ENCODE data around the gene RITA1. TPM values are rescaled to one million over a fixed set of nuclear protein-coding genes. Genes with fewer than 3 reads are reported as not detected.

The RITA1 gene
- total and polyA plus RNA-seq, 2 experiments from 2014 or later, result 20.0 to 40.4 TPM

DNA sequence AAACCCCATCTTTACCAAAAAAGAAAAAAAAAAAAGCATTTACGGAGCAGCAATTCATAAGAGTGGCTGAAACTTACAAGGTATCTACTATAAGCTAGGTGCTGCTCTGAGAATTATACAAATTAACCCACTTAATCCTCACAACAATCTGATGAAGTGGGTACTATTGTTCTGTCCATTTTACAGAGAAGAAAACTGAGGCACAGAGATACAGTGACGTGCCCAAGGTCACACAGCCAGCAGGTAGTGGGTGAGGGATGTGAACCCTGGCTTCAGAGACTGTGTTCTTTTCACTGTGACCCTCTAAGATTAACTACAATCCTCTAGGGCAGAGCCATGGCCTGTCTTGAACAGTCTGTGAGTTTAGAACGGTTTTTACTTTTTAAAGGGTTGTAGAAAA is 3.5 kb upstream of the RITA1 start:
- H3K36me3 ChIP-seq (ENCODE audit: insufficient read depth), result peaks cover 14% of the 10 kb centered on the region; the same call in 1 of the 2 replicates
- H3K9me3 Mint-ChIP-seq, result no peaks in the 10 kb centered on the region
- peaks cover 30% of the 10 kb centered on the region for H4K20me1 ChIP-seq (replicated peaks; ENCODE audit: insufficient read depth)
- no peak overlapping the region for H3K27ac Mint-ChIP-seq
- ATAC-seq (no peak), DNase-seq (ENCODE audit: low spot score) (no peak)
- H3K4me3 Mint-ChIP-seq, result no peak overlapping the region
- H3K4me1 Mint-ChIP-seq, result peaks cover 10% of the 10 kb centered on the region
- no peak overlapping the region for H3K27ac ChIP-seq (ENCODE audit: low read depth)
- H3K4me2 ChIP-seq, result no peak overlapping the region
- H3K9me2 ChIP-seq (ENCODE audit: insufficient read depth), result no peaks in the 10 kb centered on the region
- TF ChIP-seq NANOG (IDR thresholded peaks at IDR 0.05; ENCODE audit: borderline replicate concordance) (no peak), EZH2phosphoT487 (IDR thresholded peaks at IDR 0.05; ENCODE audit: unreplicated experiment) (no peak), ETS1 (IDR thresholded peaks at IDR 0.05) (no peak), STAT1 (IDR thresholded peaks at IDR 0.05; ENCODE audit: unreplicated experiment) (no peak), EZH2 (IDR thresholded peaks at IDR 0.05; ENCODE audit: low read depth, unreplicated experiment) (no peak), JUNB (IDR thresholded peaks at IDR 0.05; ENCODE audit: unreplicated experiment) (no peak), POLR2AphosphoS5 (IDR thresholded peaks at IDR 0.05; ENCODE audit: low read depth) (no peak), ZNF331 (CRISPR knock-in tag; IDR thresholded peaks at IDR 0.05; ENCODE audit: low read depth) (no peak), ZNF114 (CRISPR knock-in tag; IDR thresholded peaks at IDR 0.05) (no peak), CREB1 (CRISPR knock-in tag; IDR thresholded peaks at IDR 0.05; ENCODE audit: low read depth) (no peak)
- TF ChIP-seq, protein P1, sequence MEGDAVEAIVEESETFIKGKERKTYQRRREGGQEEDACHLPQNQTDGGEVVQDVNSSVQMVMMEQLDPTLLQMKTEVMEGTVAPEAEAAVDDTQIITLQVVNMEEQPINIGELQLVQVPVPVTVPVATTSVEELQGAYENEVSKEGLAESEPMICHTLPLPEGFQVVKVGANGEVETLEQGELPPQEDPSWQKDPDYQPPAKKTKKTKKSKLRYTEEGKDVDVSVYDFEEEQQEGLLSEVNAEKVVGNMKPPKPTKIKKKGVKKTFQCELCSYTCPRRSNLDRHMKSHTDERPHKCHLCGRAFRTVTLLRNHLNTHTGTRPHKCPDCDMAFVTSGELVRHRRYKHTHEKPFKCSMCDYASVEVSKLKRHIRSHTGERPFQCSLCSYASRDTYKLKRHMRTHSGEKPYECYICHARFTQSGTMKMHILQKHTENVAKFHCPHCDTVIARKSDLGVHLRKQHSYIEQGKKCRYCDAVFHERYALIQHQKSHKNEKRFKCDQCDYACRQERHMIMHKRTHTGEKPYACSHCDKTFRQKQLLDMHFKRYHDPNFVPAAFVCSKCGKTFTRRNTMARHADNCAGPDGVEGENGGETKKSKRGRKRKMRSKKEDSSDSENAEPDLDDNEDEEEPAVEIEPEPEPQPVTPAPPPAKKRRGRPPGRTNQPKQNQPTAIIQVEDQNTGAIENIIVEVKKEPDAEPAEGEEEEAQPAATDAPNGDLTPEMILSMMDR (conservative IDR thresholded peaks at IDR 0.05; ENCODE audit: low read depth in 2 of 2), result no peak
- TF ChIP-seq, protein P2, sequence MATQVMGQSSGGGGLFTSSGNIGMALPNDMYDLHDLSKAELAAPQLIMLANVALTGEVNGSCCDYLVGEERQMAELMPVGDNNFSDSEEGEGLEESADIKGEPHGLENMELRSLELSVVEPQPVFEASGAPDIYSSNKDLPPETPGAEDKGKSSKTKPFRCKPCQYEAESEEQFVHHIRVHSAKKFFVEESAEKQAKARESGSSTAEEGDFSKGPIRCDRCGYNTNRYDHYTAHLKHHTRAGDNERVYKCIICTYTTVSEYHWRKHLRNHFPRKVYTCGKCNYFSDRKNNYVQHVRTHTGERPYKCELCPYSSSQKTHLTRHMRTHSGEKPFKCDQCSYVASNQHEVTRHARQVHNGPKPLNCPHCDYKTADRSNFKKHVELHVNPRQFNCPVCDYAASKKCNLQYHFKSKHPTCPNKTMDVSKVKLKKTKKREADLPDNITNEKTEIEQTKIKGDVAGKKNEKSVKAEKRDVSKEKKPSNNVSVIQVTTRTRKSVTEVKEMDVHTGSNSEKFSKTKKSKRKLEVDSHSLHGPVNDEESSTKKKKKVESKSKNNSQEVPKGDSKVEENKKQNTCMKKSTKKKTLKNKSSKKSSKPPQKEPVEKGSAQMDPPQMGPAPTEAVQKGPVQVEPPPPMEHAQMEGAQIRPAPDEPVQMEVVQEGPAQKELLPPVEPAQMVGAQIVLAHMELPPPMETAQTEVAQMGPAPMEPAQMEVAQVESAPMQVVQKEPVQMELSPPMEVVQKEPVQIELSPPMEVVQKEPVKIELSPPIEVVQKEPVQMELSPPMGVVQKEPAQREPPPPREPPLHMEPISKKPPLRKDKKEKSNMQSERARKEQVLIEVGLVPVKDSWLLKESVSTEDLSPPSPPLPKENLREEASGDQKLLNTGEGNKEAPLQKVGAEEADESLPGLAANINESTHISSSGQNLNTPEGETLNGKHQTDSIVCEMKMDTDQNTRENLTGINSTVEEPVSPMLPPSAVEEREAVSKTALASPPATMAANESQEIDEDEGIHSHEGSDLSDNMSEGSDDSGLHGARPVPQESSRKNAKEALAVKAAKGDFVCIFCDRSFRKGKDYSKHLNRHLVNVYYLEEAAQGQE (IDR thresholded peaks at IDR 0.05; ENCODE audit: unreplicated experiment), result no peak
- TF ChIP-seq, protein P3, sequence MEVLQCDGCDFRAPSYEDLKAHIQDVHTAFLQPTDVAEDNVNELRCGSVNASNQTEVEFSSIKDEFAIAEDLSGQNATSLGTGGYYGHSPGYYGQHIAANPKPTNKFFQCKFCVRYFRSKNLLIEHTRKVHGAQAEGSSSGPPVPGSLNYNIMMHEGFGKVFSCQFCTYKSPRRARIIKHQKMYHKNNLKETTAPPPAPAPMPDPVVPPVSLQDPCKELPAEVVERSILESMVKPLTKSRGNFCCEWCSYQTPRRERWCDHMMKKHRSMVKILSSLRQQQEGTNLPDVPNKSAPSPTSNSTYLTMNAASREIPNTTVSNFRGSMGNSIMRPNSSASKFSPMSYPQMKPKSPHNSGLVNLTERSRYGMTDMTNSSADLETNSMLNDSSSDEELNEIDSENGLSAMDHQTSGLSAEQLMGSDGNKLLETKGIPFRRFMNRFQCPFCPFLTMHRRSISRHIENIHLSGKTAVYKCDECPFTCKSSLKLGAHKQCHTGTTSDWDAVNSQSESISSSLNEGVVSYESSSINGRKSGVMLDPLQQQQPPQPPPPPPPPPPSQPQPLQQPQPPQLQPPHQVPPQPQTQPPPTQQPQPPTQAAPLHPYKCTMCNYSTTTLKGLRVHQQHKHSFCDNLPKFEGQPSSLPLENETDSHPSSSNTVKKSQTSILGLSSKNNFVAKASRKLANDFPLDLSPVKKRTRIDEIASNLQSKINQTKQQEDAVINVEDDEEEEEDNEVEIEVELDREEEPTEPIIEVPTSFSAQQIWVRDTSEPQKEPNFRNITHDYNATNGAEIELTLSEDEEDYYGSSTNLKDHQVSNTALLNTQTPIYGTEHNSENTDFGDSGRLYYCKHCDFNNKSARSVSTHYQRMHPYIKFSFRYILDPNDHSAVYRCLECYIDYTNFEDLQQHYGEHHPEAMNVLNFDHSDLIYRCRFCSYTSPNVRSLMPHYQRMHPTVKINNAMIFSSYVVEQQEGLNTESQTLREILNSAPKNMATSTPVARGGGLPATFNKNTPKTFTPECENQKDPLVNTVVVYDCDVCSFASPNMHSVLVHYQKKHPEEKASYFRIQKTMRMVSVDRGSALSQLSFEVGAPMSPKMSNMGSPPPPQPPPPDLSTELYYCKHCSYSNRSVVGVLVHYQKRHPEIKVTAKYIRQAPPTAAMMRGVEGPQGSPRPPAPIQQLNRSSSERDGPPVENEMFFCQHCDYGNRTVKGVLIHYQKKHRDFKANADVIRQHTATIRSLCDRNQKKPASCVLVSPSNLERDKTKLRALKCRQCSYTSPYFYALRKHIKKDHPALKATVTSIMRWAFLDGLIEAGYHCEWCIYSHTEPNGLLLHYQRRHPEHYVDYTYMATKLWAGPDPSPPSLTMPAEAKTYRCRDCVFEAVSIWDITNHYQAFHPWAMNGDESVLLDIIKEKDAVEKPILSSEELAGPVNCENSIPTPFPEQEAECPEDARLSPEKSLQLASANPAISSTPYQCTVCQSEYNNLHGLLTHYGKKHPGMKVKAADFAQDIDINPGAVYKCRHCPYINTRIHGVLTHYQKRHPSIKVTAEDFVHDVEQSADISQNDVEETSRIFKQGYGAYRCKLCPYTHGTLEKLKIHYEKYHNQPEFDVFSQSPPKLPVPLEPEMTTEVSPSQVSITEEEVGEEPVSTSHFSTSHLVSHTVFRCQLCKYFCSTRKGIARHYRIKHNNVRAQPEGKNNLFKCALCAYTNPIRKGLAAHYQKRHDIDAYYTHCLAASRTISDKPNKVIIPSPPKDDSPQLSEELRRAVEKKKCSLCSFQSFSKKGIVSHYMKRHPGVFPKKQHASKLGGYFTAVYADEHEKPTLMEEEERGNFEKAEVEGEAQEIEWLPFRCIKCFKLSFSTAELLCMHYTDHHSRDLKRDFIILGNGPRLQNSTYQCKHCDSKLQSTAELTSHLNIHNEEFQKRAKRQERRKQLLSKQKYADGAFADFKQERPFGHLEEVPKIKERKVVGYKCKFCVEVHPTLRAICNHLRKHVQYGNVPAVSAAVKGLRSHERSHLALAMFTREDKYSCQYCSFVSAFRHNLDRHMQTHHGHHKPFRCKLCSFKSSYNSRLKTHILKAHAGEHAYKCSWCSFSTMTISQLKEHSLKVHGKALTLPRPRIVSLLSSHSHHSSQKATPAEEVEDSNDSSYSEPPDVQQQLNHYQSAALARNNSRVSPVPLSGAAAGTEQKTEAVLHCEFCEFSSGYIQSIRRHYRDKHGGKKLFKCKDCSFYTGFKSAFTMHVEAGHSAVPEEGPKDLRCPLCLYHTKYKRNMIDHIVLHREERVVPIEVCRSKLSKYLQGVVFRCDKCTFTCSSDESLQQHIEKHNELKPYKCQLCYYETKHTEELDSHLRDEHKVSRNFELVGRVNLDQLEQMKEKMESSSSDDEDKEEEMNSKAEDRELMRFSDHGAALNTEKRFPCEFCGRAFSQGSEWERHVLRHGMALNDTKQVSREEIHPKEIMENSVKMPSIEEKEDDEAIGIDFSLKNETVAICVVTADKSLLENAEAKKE (CRISPR knock-in tag; IDR thresholded peaks at IDR 0.05), result no peak
- H3F3A ChIP-seq (replicated peaks; ENCODE audit: low read depth), result peaks cover 3% of the 10 kb centered on the region; the same call in 1 of the 2 replicates
- H3K4me1 ChIP-seq (ENCODE audit: insufficient read depth), result peaks cover 4% of the 10 kb centered on the region; the same call in 1 of the 2 replicates
- H3K27me3 ChIP-seq (ENCODE audit: insufficient read depth), result no peaks in the 10 kb centered on the region
- H2AFZ ChIP-seq, result no peak overlapping the region
- no peak overlapping the region for H3K4me3 ChIP-seq
- peaks cover 57% of the 10 kb centered on the region for H3K36me3 Mint-ChIP-seq (ENCODE audit: low read depth)
- H3K27me3 Mint-ChIP-seq (ENCODE audit: insufficient read depth, low read depth, poor library complexity), result peaks cover 6% of the 10 kb centered on the region
- peaks cover 40% of the 10 kb centered on the region for H3K79me2 ChIP-seq (replicated peaks; ENCODE audit: insufficient read depth)
